K562 (cell line): ENCODE data around the gene GPATCH2. TPM values are rescaled to one million over a fixed set of nuclear protein-coding genes. Genes with fewer than 3 reads are reported as not detected.

Experiments used
- ATAC-seq: fragments of 200-7000 bp; cut with Tn5 transposase; 3 replicates; pipeline ENCODE4 v1.9.1; 2020; ENCODE audit warnings: moderate library complexity
- BruUV-seq: library from RNA; stranded (reverse); fragments of 400-500 nt; replicated peaks from 2 replicates; lab custom pipeline; 2021; lab: Mats Ljungman, UMichigan
- CTCF ChIA-PET: fragments of 300-600 bp; formaldehyde crosslinking; extraction: SDS; loops from one replicate; lab custom pipeline; 2021; ENCODE audit warnings: low intra/inter-chr PET ratio; lab: Yijun Ruan, JAX
- POLR2A ChIA-PET: fragments of 300-600, 350-650 bp; sonication (Branson Sonifier 250); formaldehyde crosslinking; extraction: SDS; loops from one replicate; lab custom pipeline; 2021; ENCODE audit warnings: antibody characterized with exemption, inconsistent platforms; lab: Yijun Ruan, JAX
- DNase-seq, 4 experiments: peaks; one replicate each; pipeline versions ENCODE4 v3.0.0 to v3.0.0-alpha.2; 2011 to 2018; ENCODE audit warnings: low spot score in 3 of 4, mixed read lengths in 3 of 4; ENCODE audit errors: extremely low read depth in 1 of 4
- FAIRE-seq: peaks from 2 replicates; lab custom pipeline; 2011; peaks lifted over from hg19 to GRCh38; lab: Jason Lieb, UNC
- H2AFZ ChIP-seq: 2 replicates; pipeline ENCODE4 v1.6.0; 2011; ENCODE audit warnings: low read depth, low read length, control low read depth, inconsistent platforms
- H3K27ac ChIP-seq: fragments of 200-600 bp; 3 replicates; pipeline ENCODE4 v1.8.0; 2011; ENCODE audit warnings: low read depth, mild to moderate bottlenecking, control low read depth, inconsistent platforms, low read length, moderate library complexity, mixed read lengths; ENCODE audit errors: extremely low read depth
- H3K27me3 ChIP-seq, 2 experiments: fragments of 300-600 bp in 1 of 2; 2 replicates in 1 of 2; 3 replicates in 1 of 2; pipeline versions ENCODE4 v1.6.0 to v1.8.0; 2011; ENCODE audit warnings: inconsistent platforms in 2 of 2, low read length in 2 of 2, mild to moderate bottlenecking in 1 of 2, mixed read lengths in 1 of 2, moderate library complexity in 1 of 2; ENCODE audit not compliant: control insufficient read depth in 2 of 2, insufficient read depth in 2 of 2
- H3K36me3 ChIP-seq: fragments of 300-600 bp; 3 replicates; pipeline ENCODE4 v1.8.0; 2011; ENCODE audit warnings: mild to moderate bottlenecking, low read length, inconsistent platforms; ENCODE audit not compliant: control insufficient read depth, insufficient read depth
- H3K4me1 ChIP-seq, 2 experiments: fragments of 200-600 bp in 1 of 2; replicated peaks in 1 of 2; 2 replicates in 1 of 2; 3 replicates in 1 of 2; pipeline versions ENCODE4 v1.5.1 to v1.8.0; 2011; ENCODE audit warnings: inconsistent platforms in 2 of 2, low read length in 2 of 2, mild to moderate bottlenecking in 1 of 2, mixed read lengths in 1 of 2, moderate library complexity in 1 of 2; ENCODE audit not compliant: control insufficient read depth in 2 of 2, insufficient read depth in 2 of 2
- H3K4me2 ChIP-seq: 2 replicates; pipeline ENCODE4 v1.6.1; 2011; ENCODE audit warnings: low read length, control low read depth, inconsistent platforms, mixed read lengths; ENCODE audit not compliant: insufficient read depth
- H3K4me3 ChIP-seq: fragments of 200-600 bp; sonication (generic), shearing (Covaris generic); 2 replicates; pipeline ENCODE4 v1.5.1; 2016; ENCODE audit warnings: control low read depth, inconsistent platforms
- H3K79me2 ChIP-seq: fragments of 200-600 bp; 3 replicates; pipeline ENCODE4 v1.8.0; 2011; ENCODE audit warnings: low read length, inconsistent platforms; ENCODE audit not compliant: control insufficient read depth, insufficient read depth
- H3K9ac ChIP-seq, 2 experiments: 2 replicates each; pipeline versions ENCODE4 v1.6.0 to v1.6.1; 2011; ENCODE audit warnings: low read depth in 2 of 2, low read length in 2 of 2, control low read depth in 1 of 2, inconsistent platforms in 1 of 2, mild to moderate bottlenecking in 1 of 2, mixed read lengths in 1 of 2; ENCODE audit not compliant: insufficient read depth in 1 of 2
- H3K9me1 ChIP-seq: one replicate; pipeline ENCODE4 v1.6.0; 2011; ENCODE audit warnings: inconsistent platforms, mild to moderate bottlenecking, low read length, moderate library complexity; ENCODE audit not compliant: control insufficient read depth, insufficient read depth
- H3K9me3 ChIP-seq: replicated peaks from 2 replicates; pipeline ENCODE4 v1.5.1; 2011; ENCODE audit warnings: low read depth, low read length, inconsistent platforms; ENCODE audit not compliant: control insufficient read depth, insufficient read depth
- H4K20me1 ChIP-seq: replicated peaks from 2 replicates; pipeline ENCODE4 v1.6.1; 2011; ENCODE audit warnings: low read length, inconsistent platforms, mixed read lengths; ENCODE audit not compliant: control insufficient read depth, insufficient read depth
- DIDO1 ChIP-seq: fragments of 450-650 bp; IDR thresholded peaks from 2 replicates; pipeline ENCODE4 v1.6.1; 2016; ENCODE audit warnings: low read depth, missing biosample characterization, missing genetic modification characterization
- ESRRA ChIP-seq: fragments of 450-650 bp; IDR thresholded peaks from 2 replicates; pipeline ENCODE4 v1.6.1; 2014; ENCODE audit warnings: low read depth, mild to moderate bottlenecking, moderate library complexity, borderline replicate concordance
- HDAC3 ChIP-seq: fragments of 450-650 bp; IDR thresholded peaks from 2 replicates; pipeline ENCODE4 v1.6.1; 2018; ENCODE audit warnings: borderline replicate concordance, mild to moderate bottlenecking, moderate library complexity; ENCODE audit not compliant: partially characterized antibody
- NCOA2 ChIP-seq, 2 experiments: fragments of 450-650 bp; IDR thresholded peaks; 2 replicates each; pipeline ENCODE4 v1.6.1; 2018; ENCODE audit warnings: mild to moderate bottlenecking in 2 of 2, moderate library complexity in 1 of 2; ENCODE audit not compliant: partially characterized antibody in 2 of 2
- PHF21A ChIP-seq: fragments of 450-650 bp; IDR thresholded peaks from 2 replicates; pipeline ENCODE4 v1.6.1; 2017; ENCODE audit warnings: low read depth, borderline replicate concordance
- POLR2A ChIP-seq: fragments of 450-650 bp; conservative IDR thresholded peaks from 2 replicates; pipeline ENCODE4 v1.6.1; 2016
- YBX1 ChIP-seq: fragments of 450-650 bp; IDR thresholded peaks from 2 replicates; pipeline ENCODE4 v1.7.1; 2016; ENCODE audit warnings: mild to moderate bottlenecking
- ZBTB1 ChIP-seq: sonication (generic); formaldehyde crosslinking; IDR thresholded peaks from 2 replicates; pipeline ENCODE4 v1.8.1; 2023; ENCODE audit warnings: missing genetic modification reagents, low read depth, mild to moderate bottlenecking, borderline replicate concordance
- ZNF282 ChIP-seq: sonication (generic); formaldehyde crosslinking; IDR thresholded peaks from 2 replicates; pipeline ENCODE4 v1.8.1; 2023; ENCODE audit warnings: missing genetic modification reagents
- ZNF316 ChIP-seq: fragments of 450-650 bp; IDR thresholded peaks from 2 replicates; pipeline ENCODE4 v1.6.1; 2016
- ZNF644 ChIP-seq: fragments of 200-800 bp; sonication (Bioruptor generic); IDR thresholded peaks from 2 replicates; pipeline ENCODE4 v1.6.1; 2016; ENCODE audit warnings: low read depth, missing genetic modification characterization, missing compliant biosample characterization
- WGBS: fragments of 100-300 bp; shearing (Covaris generic); methylation state at CpG from one replicate; pipeline ENCODE4 v1.1.6; 2016; ENCODE audit warnings: low coverage, mixed read lengths; ENCODE audit not compliant: insufficient coverage; ENCODE audit errors: missing lambda C conversion rate; 5-methylcytosine and 5-hydroxymethylcytosine counted together
- in situ Hi-C: fragments of 300-500 bp; cut with MboI; formaldehyde crosslinking; loops from 4 replicates; pipeline ENCODE4 v1.15.0; 2018; ENCODE audit warnings: inconsistent platforms, mixed read lengths
- intact Hi-C: fragments of 100-400 bp; cut with micrococcal nuclease; formaldehyde crosslinking; loops from 2 replicates; pipeline ENCODE4 v1.14.2; 2022
- polyA plus RNA-seq, 8 experiments: library from polyadenylated mRNA; depleted of rRNA in 4 of 8; stranded (reverse) in 5 of 8; unstranded in 3 of 8; fragments of >200 nt; fragmentation: Nextera tagmentation in 2 of 8; fragmentation: Illumina TruSeq in 1 of 8; extraction: Ambion mirVana in 2 of 8; extraction: Trizol in 1 of 8; gene quantifications; 2 replicates each; pipeline versions ENCODE4 v1.2.1 to v1.2.3, GENCODE V29; 2011 to 2014; ENCODE audit warnings: inconsistent platforms in 1 of 8, missing spikeins in 1 of 8
- total RNA-seq, 7 experiments: library from RNA; depleted of rRNA in 6 of 7; stranded (reverse); fragments of >200 nt in 6 of 7; fragmentation: Illumina TruSeq in 2 of 7; extraction: Trizol in 2 of 7; gene quantifications; 2 replicates each; pipeline versions ENCODE4 v1.2.1 to v1.2.3, GENCODE V29; 2011 to 2021; ENCODE audit warnings: low replicate concordance in 1 of 7
- TF ChIP-seq, protein P1 (sequence below): IDR thresholded peaks from 2 replicates; pipeline ENCODE4 v1.6.1; 2012; ENCODE audit warnings: low read depth, low read length, improper control_type of control experiment, borderline replicate concordance
- TF ChIP-seq, protein P2 (sequence below): sonication (generic); formaldehyde crosslinking; IDR thresholded peaks from 2 replicates; pipeline ENCODE4 v1.8.0; 2023; ENCODE audit warnings: missing genetic modification reagents, mild to moderate bottlenecking, borderline replicate concordance

Gene GPATCH2
- total and polyA plus RNA-seq, 9 of the 15 experiments (the other 6 are each of a cell fraction or from before 2014, with no cell fraction given) = 0.38 to 2.0 (median 0.55) TPM

DNA sequence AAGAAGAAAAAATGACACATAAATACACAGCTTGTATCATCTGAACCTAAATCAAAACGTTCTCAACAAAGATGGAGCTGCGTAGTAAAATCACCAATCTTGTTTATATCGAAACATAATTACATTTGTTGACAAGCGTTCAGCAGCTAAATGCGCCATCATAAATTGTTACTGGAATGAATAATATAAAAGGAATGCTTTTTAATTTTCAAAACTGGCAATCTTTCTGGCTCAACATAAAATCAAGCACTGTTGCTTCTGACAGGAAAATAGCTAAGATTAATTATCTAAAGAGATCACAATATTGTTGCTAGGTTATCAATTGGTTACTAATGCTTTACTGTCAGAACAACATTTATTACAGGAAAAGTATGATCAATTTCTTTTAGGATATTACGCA, 181.5 kb downstream of the GPATCH2 start (continued):
- TF ChIP-seq, protein P1, sequence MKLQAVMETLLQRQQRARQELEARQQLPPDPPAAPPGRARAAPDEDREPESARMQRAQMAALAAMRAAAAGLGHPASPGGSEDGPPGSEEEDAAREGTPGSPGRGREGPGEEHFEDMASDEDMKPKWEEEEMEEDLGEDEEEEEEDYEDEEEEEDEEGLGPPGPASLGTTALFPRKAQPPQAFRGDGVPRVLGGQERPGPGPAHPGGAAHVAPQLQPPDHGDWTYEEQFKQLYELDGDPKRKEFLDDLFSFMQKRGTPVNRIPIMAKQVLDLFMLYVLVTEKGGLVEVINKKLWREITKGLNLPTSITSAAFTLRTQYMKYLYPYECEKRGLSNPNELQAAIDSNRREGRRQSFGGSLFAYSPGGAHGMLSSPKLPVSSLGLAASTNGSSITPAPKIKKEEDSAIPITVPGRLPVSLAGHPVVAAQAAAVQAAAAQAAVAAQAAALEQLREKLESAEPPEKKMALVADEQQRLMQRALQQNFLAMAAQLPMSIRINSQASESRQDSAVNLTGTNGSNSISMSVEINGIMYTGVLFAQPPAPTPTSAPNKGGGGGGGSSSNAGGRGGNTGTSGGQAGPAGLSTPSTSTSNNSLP = no peak
- TF ChIP-seq YBX1 (no peak), ESRRA (no peak), POLR2A (no peak)

DNA sequence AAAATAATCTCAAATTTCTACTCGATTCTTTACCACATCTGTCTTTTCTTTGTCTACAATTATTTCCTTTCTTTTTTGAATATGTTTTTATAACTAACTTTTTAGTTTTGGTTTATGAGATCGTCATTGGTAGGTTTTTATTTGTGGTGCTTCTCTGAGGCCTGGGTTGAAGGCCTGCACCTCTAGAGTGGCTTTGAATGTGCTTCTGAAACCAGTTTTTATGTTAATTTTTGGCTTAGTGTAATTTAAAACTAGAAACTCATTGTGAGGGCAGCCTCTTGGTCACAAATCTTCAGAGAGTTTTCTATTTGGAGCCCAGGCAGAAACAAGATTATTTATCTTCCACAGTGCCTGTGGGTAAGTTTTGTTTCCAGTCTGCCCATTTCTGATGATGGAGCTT, 187.0 kb downstream of the GPATCH2 start:
- H3K4me2 ChIP-seq = no peak overlapping the region
- H3K9ac ChIP-seq = no peak overlapping the region
- no peak overlapping the region for H3K4me3 ChIP-seq
- no peaks in the 10 kb centered on the region for H3K9me1 ChIP-seq
- no peaks in the 10 kb centered on the region for H3K36me3 ChIP-seq
- in situ Hi-C loops = no loop called here
- intact Hi-C loops = no loop called here
- H4K20me1 ChIP-seq = no peaks in the 10 kb centered on the region
- no peaks in the 10 kb centered on the region for H3K9me3 ChIP-seq
- no peaks in the 10 kb centered on the region for H3K79me2 ChIP-seq
- TF ChIP-seq NCOA2 (IDR thresholded peaks at IDR 0.05; ENCODE audit: partially characterized antibody in 2 of 2) (no peak), ZNF282 (CRISPR knock-in tag) (no peak), ZNF316 (no peak), DIDO1 (tag) (no peak), HDAC3 (no peak), ZNF644 (tag) (no peak), PHF21A (no peak), ZBTB1 (no peak)
- TF ChIP-seq, protein P2, sequence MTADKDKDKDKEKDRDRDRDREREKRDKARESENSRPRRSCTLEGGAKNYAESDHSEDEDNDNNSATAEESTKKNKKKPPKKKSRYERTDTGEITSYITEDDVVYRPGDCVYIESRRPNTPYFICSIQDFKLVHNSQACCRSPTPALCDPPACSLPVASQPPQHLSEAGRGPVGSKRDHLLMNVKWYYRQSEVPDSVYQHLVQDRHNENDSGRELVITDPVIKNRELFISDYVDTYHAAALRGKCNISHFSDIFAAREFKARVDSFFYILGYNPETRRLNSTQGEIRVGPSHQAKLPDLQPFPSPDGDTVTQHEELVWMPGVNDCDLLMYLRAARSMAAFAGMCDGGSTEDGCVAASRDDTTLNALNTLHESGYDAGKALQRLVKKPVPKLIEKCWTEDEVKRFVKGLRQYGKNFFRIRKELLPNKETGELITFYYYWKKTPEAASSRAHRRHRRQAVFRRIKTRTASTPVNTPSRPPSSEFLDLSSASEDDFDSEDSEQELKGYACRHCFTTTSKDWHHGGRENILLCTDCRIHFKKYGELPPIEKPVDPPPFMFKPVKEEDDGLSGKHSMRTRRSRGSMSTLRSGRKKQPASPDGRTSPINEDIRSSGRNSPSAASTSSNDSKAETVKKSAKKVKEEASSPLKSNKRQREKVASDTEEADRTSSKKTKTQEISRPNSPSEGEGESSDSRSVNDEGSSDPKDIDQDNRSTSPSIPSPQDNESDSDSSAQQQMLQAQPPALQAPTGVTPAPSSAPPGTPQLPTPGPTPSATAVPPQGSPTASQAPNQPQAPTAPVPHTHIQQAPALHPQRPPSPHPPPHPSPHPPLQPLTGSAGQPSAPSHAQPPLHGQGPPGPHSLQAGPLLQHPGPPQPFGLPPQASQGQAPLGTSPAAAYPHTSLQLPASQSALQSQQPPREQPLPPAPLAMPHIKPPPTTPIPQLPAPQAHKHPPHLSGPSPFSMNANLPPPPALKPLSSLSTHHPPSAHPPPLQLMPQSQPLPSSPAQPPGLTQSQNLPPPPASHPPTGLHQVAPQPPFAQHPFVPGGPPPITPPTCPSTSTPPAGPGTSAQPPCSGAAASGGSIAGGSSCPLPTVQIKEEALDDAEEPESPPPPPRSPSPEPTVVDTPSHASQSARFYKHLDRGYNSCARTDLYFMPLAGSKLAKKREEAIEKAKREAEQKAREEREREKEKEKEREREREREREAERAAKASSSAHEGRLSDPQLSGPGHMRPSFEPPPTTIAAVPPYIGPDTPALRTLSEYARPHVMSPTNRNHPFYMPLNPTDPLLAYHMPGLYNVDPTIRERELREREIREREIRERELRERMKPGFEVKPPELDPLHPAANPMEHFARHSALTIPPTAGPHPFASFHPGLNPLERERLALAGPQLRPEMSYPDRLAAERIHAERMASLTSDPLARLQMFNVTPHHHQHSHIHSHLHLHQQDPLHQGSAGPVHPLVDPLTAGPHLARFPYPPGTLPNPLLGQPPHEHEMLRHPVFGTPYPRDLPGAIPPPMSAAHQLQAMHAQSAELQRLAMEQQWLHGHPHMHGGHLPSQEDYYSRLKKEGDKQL = no peak
- TF ChIP-seq, all 486 proteins: peak for 0
- no TSS peak for BruUV-seq
- Histone ChIP-seq H3K27ac (no peak overlapping the region), H3K4me1 (no peaks in the 10 kb centered on the region), H2AFZ (no peak overlapping the region), H3K27me3 (no peaks in the 10 kb centered on the region)
- no peak for FAIRE-seq
- ChIA-PET CTCF (no interaction called here), POLR2A (no interaction called here)
- ATAC-seq = no peak
- WGBS = 0% methylated on average over 2 of the region's 2 CpGs
- DNase-seq = no peak
